Omental fat pad (tissue), 4 donors: ENCODE measurements around the gene NRBP1. TPM values are rescaled to one million over a fixed set of nuclear protein-coding genes. Genes with fewer than 3 reads are reported as not detected.

Experiments
- ATAC-seq: fragments of 150-250 bp; one replicate; pipeline ENCODE4 v1.9.1; 2016; ENCODE audit warnings: mild to moderate bottlenecking, moderate library complexity; ENCODE audit not compliant: low FRiP score
- DNase-seq: peaks from one replicate; pipeline ENCODE4 v3.0.0-alpha.2; 2019; ENCODE audit warnings: low spot score
- CTCF ChIP-seq, 3 donors: fragments of 450-650 bp; IDR thresholded peaks; one replicate each; pipeline ENCODE4 v1.5.1; 2016 to 2017; ENCODE audit warnings: antibody characterized with exemption in 3 of 3, mild to moderate bottlenecking in 3 of 3, moderate library complexity in 2 of 3
- total RNA-seq, 4 donors: library from RNA; depleted of rRNA; stranded (reverse); fragments of >200 nt; gene quantifications; one replicate each; pipeline ENCODE4 v1.1.0, GENCODE V29; 2016

Gene NRBP1
- total RNA-seq, 4 donors from 2014 or later = 65.6 to 75.5 (median 71.8) TPM

DNA sequence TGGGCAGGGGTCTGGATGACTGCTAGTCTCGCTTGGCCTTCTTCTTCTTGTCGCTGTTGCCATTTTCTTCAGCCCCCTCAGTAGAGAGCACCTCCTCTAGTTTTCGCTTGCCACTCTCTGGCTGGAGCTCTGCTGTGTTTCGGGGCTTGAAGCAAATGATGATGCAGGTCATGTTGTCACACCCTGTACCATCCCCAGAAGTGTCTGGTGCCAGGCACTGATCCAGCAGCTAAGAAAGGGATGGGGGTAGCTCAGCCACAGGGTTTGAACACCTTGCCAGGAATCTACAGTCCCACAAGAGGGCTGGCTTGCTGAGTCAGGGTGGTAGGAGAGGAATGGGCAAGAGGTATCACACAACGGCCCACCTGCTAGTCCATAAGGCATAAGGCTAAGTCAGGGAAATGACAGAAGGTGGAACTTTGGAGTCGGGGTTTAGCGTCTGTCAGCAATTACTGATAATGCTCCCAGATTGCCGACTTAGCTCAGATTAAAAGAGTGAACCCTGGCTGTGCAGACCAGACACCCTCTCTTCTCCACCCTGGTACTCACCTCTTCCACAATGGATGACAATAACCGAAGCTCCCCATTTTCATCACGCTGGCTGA is 46.8 kb upstream of the NRBP1 start:
- TF ChIP-seq CTCF (IDR thresholded peaks at IDR 0.05) = no peak
- DNase-seq (no peak), ATAC-seq (no peak)

- ATAC-seq (no peak), DNase-seq (no peak)
- no peak for TF ChIP-seq CTCF (IDR thresholded peaks at IDR 0.05)
These were observed 37.4 kb upstream of the NRBP1 start for GRCh38 chr2:27390822-27391679.

DNA sequence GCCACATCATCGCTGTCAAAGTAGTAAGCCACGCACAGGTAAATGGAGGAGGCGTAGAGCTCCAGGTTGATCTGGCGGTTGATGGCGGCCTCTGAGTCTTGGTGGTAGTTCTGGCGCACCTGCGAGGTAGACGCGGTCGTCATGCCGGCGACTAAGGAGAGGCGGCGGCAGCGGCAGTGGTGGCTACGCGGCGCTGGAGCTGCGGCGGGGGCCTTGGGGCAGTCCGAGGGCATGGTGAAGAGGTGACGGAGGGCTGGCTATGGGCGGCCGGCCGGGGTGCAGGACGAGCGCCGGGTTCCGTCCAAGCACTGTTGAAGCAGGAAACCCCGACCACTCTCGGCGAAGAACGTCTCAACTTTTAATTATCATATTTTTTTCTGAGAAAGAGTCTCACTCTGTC is 35.2 kb upstream of the NRBP1 start:
- DNase-seq (no peak), ATAC-seq (no peak)
- no peak for TF ChIP-seq CTCF (IDR thresholded peaks at IDR 0.05)

DNA sequence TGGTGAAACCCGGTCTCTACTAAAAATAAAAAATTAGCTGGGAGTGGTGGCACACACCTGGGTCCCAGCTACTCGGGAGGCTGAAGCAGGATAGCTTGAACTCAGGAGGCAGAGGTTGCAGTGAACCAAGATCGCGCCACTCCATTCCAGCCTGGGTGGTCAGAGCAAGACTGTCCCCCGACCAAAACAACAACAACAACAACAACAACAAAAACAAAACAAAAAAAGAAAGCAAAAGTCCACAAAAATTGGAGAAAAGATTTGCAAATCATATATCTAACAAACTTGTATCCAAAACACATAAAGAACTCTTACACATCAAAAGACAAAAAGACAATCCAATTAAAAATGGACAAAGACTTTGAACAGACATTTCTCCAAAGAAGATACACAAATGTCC is 29.5 kb upstream of the NRBP1 start:
- ATAC-seq = no peak
- TF ChIP-seq CTCF (IDR thresholded peaks at IDR 0.05) = no peak
- DNase-seq = no peak

- DNase-seq = no peak
- no peak for ATAC-seq
- TF ChIP-seq CTCF (IDR thresholded peaks at IDR 0.05) = no peak
These were observed 27.9 kb upstream of the NRBP1 start for GRCh38 chr2:27400348-27401135.

GRCh38 chr2:27407798-27408491 is 20.5 kb upstream of the NRBP1 start:
- ATAC-seq (no peak), DNase-seq (no peak)
- TF ChIP-seq CTCF (IDR thresholded peaks at IDR 0.05) = no peak
